ENCODE measurements around the gene PCGF3.

PCGF3 gene

GRCh38 chr4:721261-722168 lies 15.9 kb downstream of the PCGF3 start:
- no peak overlapping the region for H3K27ac ChIP-seq (ENCODE audit: low read depth, low read length)
- no CpG with 5 or more reads among the region's 31 CpGs for WGBS (ENCODE audit: extremely low coverage, insufficient coverage, low lambda C conversion rate)
- DNase-seq: no peak

GRCh38 chr4:722169-722725 lies 16.6 kb downstream of the PCGF3 start:
- Histone ChIP-seq H3K4ac (ENCODE audit: low read depth, low read length) (no peak overlapping the region), H3K4me2 (ENCODE audit: low read length) (no peak overlapping the region), H3K9ac (ENCODE audit: low read length) (no peak overlapping the region), H2AK5ac (ENCODE audit: low read length) (no peak overlapping the region), H3K79me1 (ENCODE audit: low read length) (peaks cover 43% of the 10 kb centered on the region), H4K8ac (ENCODE audit: low read depth, low read length) (no peak overlapping the region), H2BK5ac (ENCODE audit: low read length) (no peak overlapping the region), H3K36me3 (ENCODE audit: control insufficient read depth, insufficient read depth, low read length) (peaks cover 1% of the 10 kb centered on the region), H3K79me2 (ENCODE audit: control insufficient read depth, insufficient read depth, low read length) (peaks cover 79% of the 10 kb centered on the region), H2BK120ac (ENCODE audit: low read depth, low read length) (no peak overlapping the region), H3K27ac (ENCODE audit: low read depth, low read length) (no peak overlapping the region), H2BK15ac (replicated peaks; ENCODE audit: low read depth) (no peak overlapping the region), H3K18ac (ENCODE audit: low read length) (no peak overlapping the region), H4K5ac (ENCODE audit: low read length) (no peak overlapping the region), H3K23ac (ENCODE audit: low read length) (no peak overlapping the region), H3K56ac (ENCODE audit: low read length) (no peak overlapping the region), H3K4me3 (ENCODE audit: low read length) (no peak overlapping the region), H3K27me3 (ENCODE audit: insufficient read depth, low read length, poor library complexity) (no peaks in the 10 kb centered on the region), H3K4me1 (ENCODE audit: control insufficient read depth, low read depth, low read length) (no peaks in the 10 kb centered on the region)
- DNase-seq: no peak
- no CpG with 5 or more reads among the region's 47 CpGs for WGBS (ENCODE audit: extremely low coverage, insufficient coverage, low lambda C conversion rate)

More at GRCh38 chr4:721261-722168, 15.9 kb downstream of the PCGF3 start:
- Histone ChIP-seq H3K4me2 (ENCODE audit: low read length) (no peak overlapping the region), H4K5ac (ENCODE audit: low read length) (no peak overlapping the region), H2AK5ac (ENCODE audit: low read length) (no peak overlapping the region), H2BK120ac (ENCODE audit: low read depth, low read length) (no peak overlapping the region), H3K27me3 (ENCODE audit: insufficient read depth, low read length, poor library complexity) (no peaks in the 10 kb centered on the region), H2BK5ac (ENCODE audit: low read length) (no peak overlapping the region), H3K4me1 (ENCODE audit: control insufficient read depth, low read depth, low read length) (no peaks in the 10 kb centered on the region), H3K56ac (ENCODE audit: low read length) (no peak overlapping the region), H3K4ac (ENCODE audit: low read depth, low read length) (no peak overlapping the region), H2BK15ac (replicated peaks; ENCODE audit: low read depth) (no peak overlapping the region), H3K18ac (ENCODE audit: low read length) (no peak overlapping the region), H3K9ac (ENCODE audit: low read length) (no peak overlapping the region), H3K23ac (ENCODE audit: low read length) (no peak overlapping the region), H3K36me3 (ENCODE audit: control insufficient read depth, insufficient read depth, low read length) (peaks cover 1% of the 10 kb centered on the region), H3K79me2 (ENCODE audit: control insufficient read depth, insufficient read depth, low read length) (peaks cover 76% of the 10 kb centered on the region), H3K4me3 (ENCODE audit: low read length) (no peak overlapping the region), H3K79me1 (ENCODE audit: low read length) (peaks cover 39% of the 10 kb centered on the region), H4K8ac (ENCODE audit: low read depth, low read length) (no peak overlapping the region)

- no peak overlapping the region for H3K27ac ChIP-seq (ENCODE audit: low read depth, low read length)
- peaks cover 42% of the 10 kb centered on the region for H3K79me1 ChIP-seq (ENCODE audit: low read length)
- H4K5ac ChIP-seq (ENCODE audit: low read length): no peak overlapping the region
- WGBS (ENCODE audit: extremely low coverage, insufficient coverage, low lambda C conversion rate): no CpG with 5 or more reads among the region's 61 CpGs
- H4K8ac ChIP-seq (ENCODE audit: low read depth, low read length): no peak overlapping the region
- no peak overlapping the region for H3K4ac ChIP-seq (ENCODE audit: low read depth, low read length)
- no peak overlapping the region for H3K4me3 ChIP-seq (ENCODE audit: low read length)
- peaks cover 76% of the 10 kb centered on the region for H3K79me2 ChIP-seq (ENCODE audit: control insufficient read depth, insufficient read depth, low read length)
- H3K4me1 ChIP-seq (ENCODE audit: control insufficient read depth, low read depth, low read length): no peaks in the 10 kb centered on the region
- DNase-seq: no peak
- no peak overlapping the region for H3K4me2 ChIP-seq (ENCODE audit: low read length)
- no peak overlapping the region for H3K9ac ChIP-seq (ENCODE audit: low read length)
- H2BK15ac ChIP-seq (replicated peaks; ENCODE audit: low read depth): no peak overlapping the region
- no peak overlapping the region for H2BK5ac ChIP-seq (ENCODE audit: low read length)
- H3K56ac ChIP-seq (ENCODE audit: low read length): no peak overlapping the region
- H3K27me3 ChIP-seq (ENCODE audit: insufficient read depth, low read length, poor library complexity): no peaks in the 10 kb centered on the region
- no peak overlapping the region for H2AK5ac ChIP-seq (ENCODE audit: low read length)
- H2BK120ac ChIP-seq (ENCODE audit: low read depth, low read length): no peak overlapping the region
- H3K36me3 ChIP-seq (ENCODE audit: control insufficient read depth, insufficient read depth, low read length): peaks cover 1% of the 10 kb centered on the region
- no peak overlapping the region for H3K23ac ChIP-seq (ENCODE audit: low read length)
- no peak overlapping the region for H3K18ac ChIP-seq (ENCODE audit: low read length)
Measured at GRCh38 chr4:722851-723360, 17.3 kb downstream of the PCGF3 start.

GRCh38 chr4:723751-724530 lies 18.3 kb downstream of the PCGF3 start:
- Histone ChIP-seq H3K9ac (ENCODE audit: low read length) (no peak overlapping the region), H3K27me3 (ENCODE audit: insufficient read depth, low read length, poor library complexity) (no peaks in the 10 kb centered on the region), H3K56ac (ENCODE audit: low read length) (no peak overlapping the region), H2BK5ac (ENCODE audit: low read length) (no peak overlapping the region), H4K5ac (ENCODE audit: low read length) (no peak overlapping the region), H3K27ac (ENCODE audit: low read depth, low read length) (no peak overlapping the region), H4K8ac (ENCODE audit: low read depth, low read length) (no peak overlapping the region), H3K4me3 (ENCODE audit: low read length) (no peak overlapping the region), H2BK120ac (ENCODE audit: low read depth, low read length) (no peak overlapping the region), H3K79me2 (ENCODE audit: control insufficient read depth, insufficient read depth, low read length) (peaks cover 72% of the 10 kb centered on the region), H3K36me3 (ENCODE audit: control insufficient read depth, insufficient read depth, low read length) (peaks cover 1% of the 10 kb centered on the region), H3K79me1 (ENCODE audit: low read length) (peaks cover 40% of the 10 kb centered on the region), H3K4me1 (ENCODE audit: control insufficient read depth, low read depth, low read length) (no peaks in the 10 kb centered on the region), H3K18ac (ENCODE audit: low read length) (no peak overlapping the region), H3K4ac (ENCODE audit: low read depth, low read length) (no peak overlapping the region), H3K4me2 (ENCODE audit: low read length) (no peak overlapping the region), H2AK5ac (ENCODE audit: low read length) (no peak overlapping the region), H3K23ac (ENCODE audit: low read length) (no peak overlapping the region), H2BK15ac (replicated peaks; ENCODE audit: low read depth) (no peak overlapping the region)
- DNase-seq: no peak
- no CpG with 5 or more reads among the region's 28 CpGs for WGBS (ENCODE audit: extremely low coverage, insufficient coverage, low lambda C conversion rate)

- Histone ChIP-seq H2BK15ac (replicated peaks; ENCODE audit: low read depth) (no peak overlapping the region), H3K36me3 (ENCODE audit: control insufficient read depth, insufficient read depth, low read length) (peaks cover 2% of the 10 kb centered on the region)
Measured at GRCh38 chr4:725391-726234, 20.0 kb downstream of the PCGF3 start.

More at GRCh38 chr4:725391-726234, 20.0 kb downstream of the PCGF3 start:
- Histone ChIP-seq H2AK5ac (ENCODE audit: low read length) (no peak overlapping the region), H2BK5ac (ENCODE audit: low read length) (no peak overlapping the region), H3K27ac (ENCODE audit: low read depth, low read length) (no peak overlapping the region), H3K23ac (ENCODE audit: low read length) (no peak overlapping the region), H3K18ac (ENCODE audit: low read length) (no peak overlapping the region), H3K4me1 (ENCODE audit: control insufficient read depth, low read depth, low read length) (no peaks in the 10 kb centered on the region), H4K5ac (ENCODE audit: low read length) (no peak overlapping the region), H3K56ac (ENCODE audit: low read length) (no peak overlapping the region), H3K4me2 (ENCODE audit: low read length) (no peak overlapping the region), H3K4ac (ENCODE audit: low read depth, low read length) (no peak overlapping the region), H3K9ac (ENCODE audit: low read length) (no peak overlapping the region), H2BK120ac (ENCODE audit: low read depth, low read length) (no peak overlapping the region), H3K27me3 (ENCODE audit: insufficient read depth, low read length, poor library complexity) (no peaks in the 10 kb centered on the region), H3K79me1 (ENCODE audit: low read length) (peaks cover 34% of the 10 kb centered on the region), H4K8ac (ENCODE audit: low read depth, low read length) (no peak overlapping the region), H3K4me3 (ENCODE audit: low read length) (no peak overlapping the region), H3K79me2 (ENCODE audit: control insufficient read depth, insufficient read depth, low read length) (peaks cover 57% of the 10 kb centered on the region)
- DNase-seq: no peak
- no CpG with 5 or more reads among the region's 41 CpGs for WGBS (ENCODE audit: extremely low coverage, insufficient coverage, low lambda C conversion rate)
